Calu3 (cell line): ENCODE data around the gene MRPL17. TPM values are rescaled to one million over a fixed set of nuclear protein-coding genes. Genes with fewer than 3 reads are reported as not detected.

Experiments used
- BruUV-seq: library from RNA; stranded (reverse); fragments of 400-500 nt; replicated peaks from 2 replicates; lab custom pipeline; 2021; lab: Mats Ljungman, UMichigan
- CTCF ChIA-PET: fragments of 300-600 bp; sonication (Branson Sonifier 250); formaldehyde crosslinking; loops from one replicate; lab custom pipeline; 2022; ENCODE audit warnings: antibody characterized with exemption; lab: Charles Lee
- DNase-seq: peaks from one replicate; pipeline ENCODE4 v3.0.0; 2022
- H3K27ac Mint-ChIP-seq: one replicate; pipeline ENCODE4 v1.8.0; 2022; ENCODE audit warnings: mixed read lengths; ENCODE audit not compliant: unreplicated experiment
- H3K27me3 Mint-ChIP-seq: one replicate; pipeline ENCODE4 v1.8.0; 2022; ENCODE audit warnings: mixed read lengths; ENCODE audit not compliant: unreplicated experiment
- H3K36me3 Mint-ChIP-seq: one replicate; pipeline ENCODE4 v1.8.0; 2022; ENCODE audit warnings: mild to moderate bottlenecking, moderate library complexity, mixed read lengths; ENCODE audit not compliant: insufficient read depth, unreplicated experiment
- H3K4me1 Mint-ChIP-seq: one replicate; pipeline ENCODE4 v1.8.0; 2022; ENCODE audit warnings: mild to moderate bottlenecking, low read depth, mixed read lengths; ENCODE audit not compliant: unreplicated experiment
- H3K4me3 Mint-ChIP-seq: one replicate; pipeline ENCODE4 v1.8.0; 2022; ENCODE audit warnings: mild to moderate bottlenecking, low read depth, moderate library complexity, mixed read lengths; ENCODE audit not compliant: unreplicated experiment
- H3K9me3 Mint-ChIP-seq: one replicate; pipeline ENCODE4 v1.8.0; 2022; ENCODE audit warnings: low read depth, mixed read lengths; ENCODE audit not compliant: unreplicated experiment
- CTCF ChIP-seq: fragments of 200-600 bp; IDR thresholded peaks from one replicate; pipeline ENCODE4 v1.8.0; 2022; ENCODE audit warnings: antibody characterized with exemption; ENCODE audit not compliant: unreplicated experiment
- intact Hi-C: fragments of 100-400 bp; cut with micrococcal nuclease; formaldehyde crosslinking; loops from one replicate; pipeline ENCODE4 v1.10.0; 2022; ENCODE audit not compliant: unreplicated experiment
- total RNA-seq: library from RNA; stranded (reverse); gene quantifications from 2 replicates; pipeline ENCODE4 v1.2.3, GENCODE V29; 2022

MRPL17 gene
- total RNA-seq, 1 experiment from 2014 or later, result 78.2 TPM

- H3K27me3 Mint-ChIP-seq, result no peaks in the 10 kb centered on the region
- no peak overlapping the region for H3K27ac Mint-ChIP-seq
- no peak overlapping the region for H3K4me3 Mint-ChIP-seq
- no peak for TF ChIP-seq CTCF
- no TSS peak for BruUV-seq
- no peaks in the 10 kb centered on the region for H3K4me1 Mint-ChIP-seq
- intact Hi-C loops, result no loop called here
- H3K9me3 Mint-ChIP-seq, result no peaks in the 10 kb centered on the region
- CTCF ChIA-PET, result interaction anchor here (1.0 kb wide), 1 partner anchor 29 kb away, joined by 3 read pairs; the partner anchor contains the start of gene TPP1
- DNase-seq, result no peak
- no peaks in the 10 kb centered on the region for H3K36me3 Mint-ChIP-seq
These were observed 34.6 kb downstream of the MRPL17 start for GRCh38 chr11:6648501-6648900.

- Mint-ChIP-seq H3K9me3 (no peaks in the 10 kb centered on the region), H3K4me1 (no peaks in the 10 kb centered on the region), H3K4me3 (no peak overlapping the region), H3K27me3 (no peaks in the 10 kb centered on the region), H3K36me3 (no peaks in the 10 kb centered on the region), H3K27ac (no peak overlapping the region)
- CTCF ChIA-PET, result no interaction called here
- TF ChIP-seq CTCF, result no peak
- intact Hi-C loops, result no loop called here
- no peak for DNase-seq
- BruUV-seq, result no TSS peak
These were observed 35.3 kb downstream of the MRPL17 start for GRCh38 chr11:6647836-6648235.

- Mint-ChIP-seq H3K4me3 (no peak overlapping the region), H3K4me1 (no peaks in the 10 kb centered on the region), H3K9me3 (no peaks in the 10 kb centered on the region), H3K27me3 (no peaks in the 10 kb centered on the region), H3K36me3 (no peaks in the 10 kb centered on the region), H3K27ac (no peak overlapping the region)
- CTCF ChIA-PET, result no interaction called here
- no peak for TF ChIP-seq CTCF
- BruUV-seq, result no TSS peak
- intact Hi-C loops, result no loop called here
- no peak for DNase-seq
These were observed 36.0 kb downstream of the MRPL17 start for GRCh38 chr11:6646918-6647679.

- Mint-ChIP-seq H3K27me3 (no peaks in the 10 kb centered on the region), H3K9me3 (no peaks in the 10 kb centered on the region), H3K4me3 (no peak overlapping the region), H3K4me1 (no peaks in the 10 kb centered on the region), H3K36me3 (no peaks in the 10 kb centered on the region), H3K27ac (no peak overlapping the region)
- TF ChIP-seq CTCF, result no peak
- BruUV-seq, result no TSS peak
- CTCF ChIA-PET, result no interaction called here
- DNase-seq, result no peak
- intact Hi-C loops, result no loop called here
These were observed 36.6 kb downstream of the MRPL17 start for GRCh38 chr11:6646576-6646917.
